ENCODE data around the gene PCNX1.
A peak's percentile ranks its signal among the peaks of the same experiment; 100 is the strongest.

PCNX1 gene

DNA sequence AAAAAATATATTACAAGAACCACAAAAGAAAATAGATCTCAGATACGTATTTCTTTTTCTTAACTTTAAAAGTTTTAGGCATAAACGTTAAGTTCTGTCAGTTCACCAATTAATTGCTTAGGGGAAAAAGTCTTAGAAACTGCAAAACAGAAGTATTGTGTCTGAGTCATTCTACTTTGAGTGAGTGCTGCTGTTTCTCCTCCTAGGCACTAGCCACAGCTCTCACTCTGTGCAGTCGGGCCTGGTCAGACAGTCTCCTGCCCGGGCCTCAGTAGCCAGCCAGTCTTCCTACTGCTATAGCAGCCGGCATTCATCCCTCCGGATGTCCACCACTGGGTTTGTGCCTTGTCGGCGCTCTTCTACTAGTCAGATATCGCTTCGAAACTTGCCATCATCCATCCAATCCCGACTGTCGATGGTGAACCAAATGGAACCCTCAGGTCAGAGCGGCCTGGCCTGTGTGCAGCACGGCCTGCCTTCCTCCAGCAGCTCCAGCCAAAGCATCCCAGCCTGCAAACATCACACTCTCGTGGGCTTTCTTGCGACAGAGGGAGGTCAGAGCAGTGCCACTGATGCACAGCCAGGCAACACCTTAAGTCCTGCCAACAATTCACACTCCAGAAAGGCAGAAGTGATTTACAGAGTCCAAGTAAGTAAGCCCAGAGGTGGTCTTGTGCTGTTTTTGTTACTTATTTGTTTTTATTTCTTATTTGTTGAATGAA, 201.3 kb downstream of the PCNX1 start:
- H3K9ac ChIP-seq (ENCODE audit: low read length): no peak overlapping the region
- H3K79me2 ChIP-seq (ENCODE audit: insufficient read depth, low read length): no peaks in the 10 kb centered on the region
- H4K20me1 ChIP-seq (ENCODE audit: low read depth, low read length): no peaks in the 10 kb centered on the region
- no peaks in the 10 kb centered on the region for H3K9me2 ChIP-seq (replicated peaks; ENCODE audit: insufficient read depth, low read length)
- H2AFZ ChIP-seq (ENCODE audit: low read depth, low read length, severe bottlenecking): no peak overlapping the region
- H3F3A ChIP-seq (ENCODE audit: insufficient read depth): 0 out of 2 replicates have a peak, but pooled peaks cover 10% of the 10 kb centered on the region
- no peak overlapping the region for H3K4me2 ChIP-seq (ENCODE audit: low read depth, low read length, poor library complexity, severe bottlenecking)
- H3K27ac ChIP-seq (ENCODE audit: low read depth, low read length): no peak overlapping the region
- peaks cover 15% of the 10 kb centered on the region for H3K36me3 ChIP-seq (ENCODE audit: low read length)
- no peak overlapping the region for H3K4me3 ChIP-seq (ENCODE audit: insufficient read depth, low read length, poor library complexity, severe bottlenecking)
- H3K9me3 ChIP-seq (ENCODE audit: insufficient read depth, low read length): no peaks in the 10 kb centered on the region
- TF ChIP-seq, protein P1, sequence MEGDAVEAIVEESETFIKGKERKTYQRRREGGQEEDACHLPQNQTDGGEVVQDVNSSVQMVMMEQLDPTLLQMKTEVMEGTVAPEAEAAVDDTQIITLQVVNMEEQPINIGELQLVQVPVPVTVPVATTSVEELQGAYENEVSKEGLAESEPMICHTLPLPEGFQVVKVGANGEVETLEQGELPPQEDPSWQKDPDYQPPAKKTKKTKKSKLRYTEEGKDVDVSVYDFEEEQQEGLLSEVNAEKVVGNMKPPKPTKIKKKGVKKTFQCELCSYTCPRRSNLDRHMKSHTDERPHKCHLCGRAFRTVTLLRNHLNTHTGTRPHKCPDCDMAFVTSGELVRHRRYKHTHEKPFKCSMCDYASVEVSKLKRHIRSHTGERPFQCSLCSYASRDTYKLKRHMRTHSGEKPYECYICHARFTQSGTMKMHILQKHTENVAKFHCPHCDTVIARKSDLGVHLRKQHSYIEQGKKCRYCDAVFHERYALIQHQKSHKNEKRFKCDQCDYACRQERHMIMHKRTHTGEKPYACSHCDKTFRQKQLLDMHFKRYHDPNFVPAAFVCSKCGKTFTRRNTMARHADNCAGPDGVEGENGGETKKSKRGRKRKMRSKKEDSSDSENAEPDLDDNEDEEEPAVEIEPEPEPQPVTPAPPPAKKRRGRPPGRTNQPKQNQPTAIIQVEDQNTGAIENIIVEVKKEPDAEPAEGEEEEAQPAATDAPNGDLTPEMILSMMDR (IDR thresholded peaks at IDR 0.05; ENCODE audit: insufficient read depth, low read length, poor library complexity, severe bottlenecking): no peak
- no peak for TF ChIP-seq EZH2phosphoT487 (conservative IDR thresholded peaks at IDR 0.05; ENCODE audit: low read length)
- no peaks in the 10 kb centered on the region for H3K27me3 ChIP-seq (ENCODE audit: low read length)

DNA sequence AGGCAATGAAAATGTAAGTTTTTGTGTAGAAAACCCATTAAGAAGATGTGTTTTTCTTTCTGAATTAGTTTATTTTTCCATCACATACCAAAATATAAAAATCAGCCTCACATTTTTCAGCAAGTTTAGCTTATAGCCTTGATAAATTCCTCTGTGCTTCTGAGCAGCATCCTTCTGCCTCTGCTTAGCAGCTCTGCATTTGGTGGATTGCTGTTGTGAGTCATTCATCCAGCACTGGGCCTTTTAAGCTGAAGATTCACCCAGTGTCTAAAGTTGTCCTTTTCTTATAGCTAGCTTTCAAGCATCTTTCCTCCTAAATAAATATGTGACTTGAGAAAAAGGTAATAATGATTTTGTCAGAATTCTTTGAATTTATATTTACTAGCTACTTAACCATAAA, 206.1 kb downstream of the PCNX1 start:
- H3K4me3 ChIP-seq (ENCODE audit: insufficient read depth, low read length, poor library complexity, severe bottlenecking): no peak overlapping the region
- peak overlapping the region; percentile 18; the same call in 1 of the 2 replicates for H3K27ac ChIP-seq (ENCODE audit: low read depth, low read length)
- no peak overlapping the region for H3K9ac ChIP-seq (ENCODE audit: low read length)
- H3K9me3 ChIP-seq (ENCODE audit: insufficient read depth, low read length): no peaks in the 10 kb centered on the region
- no peaks in the 10 kb centered on the region for H4K20me1 ChIP-seq (ENCODE audit: low read depth, low read length)
- no peak overlapping the region for H3K4me2 ChIP-seq (ENCODE audit: low read depth, low read length, poor library complexity, severe bottlenecking)
- H3K27me3 ChIP-seq (ENCODE audit: low read length): no peaks in the 10 kb centered on the region
- peaks cover 10% of the 10 kb centered on the region; the same call in 1 of the 2 replicates for H3K36me3 ChIP-seq (ENCODE audit: low read length)
- no peak overlapping the region for H2AFZ ChIP-seq (ENCODE audit: low read depth, low read length, severe bottlenecking)
- H3K9me2 ChIP-seq (replicated peaks; ENCODE audit: insufficient read depth, low read length): no peaks in the 10 kb centered on the region
- H3F3A ChIP-seq (ENCODE audit: insufficient read depth): peaks cover 29% of the 10 kb centered on the region
- H3K79me2 ChIP-seq (ENCODE audit: insufficient read depth, low read length): no peaks in the 10 kb centered on the region
- TF ChIP-seq EZH2phosphoT487 (conservative IDR thresholded peaks at IDR 0.05; ENCODE audit: low read length): no peak
- TF ChIP-seq, protein P1 (IDR thresholded peaks at IDR 0.05; ENCODE audit: insufficient read depth, low read length, poor library complexity, severe bottlenecking): no peak

DNA sequence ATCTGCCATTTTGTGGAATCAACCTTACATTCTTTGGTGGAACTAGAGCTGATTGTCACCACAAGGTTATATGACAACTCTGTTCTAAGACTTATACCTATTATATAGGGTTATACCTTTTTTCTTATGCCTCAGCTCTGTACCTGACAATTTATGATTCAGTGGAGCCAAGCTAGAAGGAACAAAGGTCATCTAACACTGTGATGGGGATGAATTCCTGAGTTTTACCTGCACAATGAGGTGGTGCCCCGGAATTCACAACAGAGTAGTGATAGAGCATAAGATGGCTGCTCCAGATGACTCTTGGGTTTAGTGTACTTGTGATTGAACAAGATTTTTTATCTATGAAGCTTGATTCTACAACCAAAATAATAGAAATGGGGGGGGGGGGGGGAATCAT, 207.3 kb downstream of the PCNX1 start:
- Histone ChIP-seq H3K9me3 (ENCODE audit: insufficient read depth, low read length) (no peaks in the 10 kb centered on the region), H2AFZ (ENCODE audit: low read depth, low read length, severe bottlenecking) (no peak overlapping the region), H4K20me1 (ENCODE audit: low read depth, low read length) (no peaks in the 10 kb centered on the region), H3K27me3 (ENCODE audit: low read length) (no peaks in the 10 kb centered on the region), H3K4me2 (ENCODE audit: low read depth, low read length, poor library complexity, severe bottlenecking) (no peak overlapping the region), H3K9ac (ENCODE audit: low read length) (no peak overlapping the region), H3K27ac (ENCODE audit: low read depth, low read length) (0 out of 2 replicates have a peak overlapping the region, but pooled peaks have one; percentile 20), H3K4me3 (ENCODE audit: insufficient read depth, low read length, poor library complexity, severe bottlenecking) (no peak overlapping the region), H3K36me3 (ENCODE audit: low read length) (peaks cover 10% of the 10 kb centered on the region; the same call in 1 of the 2 replicates), H3K79me2 (ENCODE audit: insufficient read depth, low read length) (no peaks in the 10 kb centered on the region), H3K9me2 (replicated peaks; ENCODE audit: insufficient read depth, low read length) (no peaks in the 10 kb centered on the region), H3F3A (ENCODE audit: insufficient read depth) (peaks cover 29% of the 10 kb centered on the region)
- TF ChIP-seq EZH2phosphoT487 (conservative IDR thresholded peaks at IDR 0.05; ENCODE audit: low read length): no peak
- TF ChIP-seq, protein P1 (IDR thresholded peaks at IDR 0.05; ENCODE audit: insufficient read depth, low read length, poor library complexity, severe bottlenecking): no peak

All from SU-DHL-6 (cell line).